Ishikawa (cell line): ENCODE data around the gene DUS1L.

Source experiments
- EP300 ChIP-seq: IDR thresholded peaks from 2 replicates; pipeline ENCODE4 v1.6.1; 2012; ENCODE audit warnings: borderline replicate concordance
- TAF1 ChIP-seq: IDR thresholded peaks from 2 replicates; pipeline ENCODE4 v1.6.1; 2012; ENCODE audit warnings: low read depth, mild to moderate bottlenecking
- TF ChIP-seq, protein P1 (sequence below): IDR thresholded peaks from 2 replicates; pipeline ENCODE4 v1.6.1; 2012
- TF ChIP-seq, protein P2 (sequence below): IDR thresholded peaks from 2 replicates; pipeline ENCODE4 v1.6.1; 2012; ENCODE audit warnings: low read depth, mild to moderate bottlenecking

DNA sequence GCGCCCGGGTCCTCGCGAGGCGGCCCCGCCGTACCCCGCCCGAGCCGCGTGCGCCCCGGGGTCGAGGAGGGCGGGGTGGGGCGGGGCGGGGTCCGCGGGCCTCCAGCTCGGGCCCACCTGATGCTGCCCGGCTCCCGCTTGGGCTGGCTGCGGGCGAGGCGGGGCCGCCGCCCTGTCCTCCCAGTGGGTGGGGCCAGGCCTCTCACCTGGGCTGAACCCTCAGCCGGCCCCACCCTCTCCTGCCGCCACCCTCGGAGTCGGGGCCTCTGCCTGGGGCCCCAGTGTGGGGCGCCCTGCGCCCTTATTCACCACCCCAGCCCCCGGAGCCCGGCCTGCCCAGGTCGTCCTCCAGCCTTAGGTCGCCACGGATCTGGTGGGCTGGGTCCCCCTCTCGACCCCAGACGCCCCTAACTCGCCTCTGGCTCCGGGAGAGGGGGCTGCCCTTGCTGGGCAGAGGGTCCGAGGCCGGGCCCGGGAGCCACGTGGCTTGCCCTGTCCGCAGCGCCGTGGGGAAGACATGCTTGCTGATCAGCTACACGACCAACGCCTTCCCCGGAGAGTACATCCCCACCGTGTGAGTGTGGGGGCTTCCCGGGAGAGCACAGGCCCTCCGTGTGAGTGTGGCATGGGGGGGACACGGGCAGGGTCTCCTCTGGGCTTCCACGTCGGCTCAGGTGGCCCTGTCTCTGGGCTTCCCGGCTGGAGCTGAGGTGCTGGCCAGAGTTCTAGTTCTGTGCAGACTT, 33.5 kb downstream of the DUS1L start:
- TF ChIP-seq, protein P1, sequence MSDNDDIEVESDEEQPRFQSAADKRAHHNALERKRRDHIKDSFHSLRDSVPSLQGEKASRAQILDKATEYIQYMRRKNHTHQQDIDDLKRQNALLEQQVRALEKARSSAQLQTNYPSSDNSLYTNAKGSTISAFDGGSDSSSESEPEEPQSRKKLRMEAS = no peak
- TF ChIP-seq EP300 = no peak
- TF ChIP-seq, protein P2, sequence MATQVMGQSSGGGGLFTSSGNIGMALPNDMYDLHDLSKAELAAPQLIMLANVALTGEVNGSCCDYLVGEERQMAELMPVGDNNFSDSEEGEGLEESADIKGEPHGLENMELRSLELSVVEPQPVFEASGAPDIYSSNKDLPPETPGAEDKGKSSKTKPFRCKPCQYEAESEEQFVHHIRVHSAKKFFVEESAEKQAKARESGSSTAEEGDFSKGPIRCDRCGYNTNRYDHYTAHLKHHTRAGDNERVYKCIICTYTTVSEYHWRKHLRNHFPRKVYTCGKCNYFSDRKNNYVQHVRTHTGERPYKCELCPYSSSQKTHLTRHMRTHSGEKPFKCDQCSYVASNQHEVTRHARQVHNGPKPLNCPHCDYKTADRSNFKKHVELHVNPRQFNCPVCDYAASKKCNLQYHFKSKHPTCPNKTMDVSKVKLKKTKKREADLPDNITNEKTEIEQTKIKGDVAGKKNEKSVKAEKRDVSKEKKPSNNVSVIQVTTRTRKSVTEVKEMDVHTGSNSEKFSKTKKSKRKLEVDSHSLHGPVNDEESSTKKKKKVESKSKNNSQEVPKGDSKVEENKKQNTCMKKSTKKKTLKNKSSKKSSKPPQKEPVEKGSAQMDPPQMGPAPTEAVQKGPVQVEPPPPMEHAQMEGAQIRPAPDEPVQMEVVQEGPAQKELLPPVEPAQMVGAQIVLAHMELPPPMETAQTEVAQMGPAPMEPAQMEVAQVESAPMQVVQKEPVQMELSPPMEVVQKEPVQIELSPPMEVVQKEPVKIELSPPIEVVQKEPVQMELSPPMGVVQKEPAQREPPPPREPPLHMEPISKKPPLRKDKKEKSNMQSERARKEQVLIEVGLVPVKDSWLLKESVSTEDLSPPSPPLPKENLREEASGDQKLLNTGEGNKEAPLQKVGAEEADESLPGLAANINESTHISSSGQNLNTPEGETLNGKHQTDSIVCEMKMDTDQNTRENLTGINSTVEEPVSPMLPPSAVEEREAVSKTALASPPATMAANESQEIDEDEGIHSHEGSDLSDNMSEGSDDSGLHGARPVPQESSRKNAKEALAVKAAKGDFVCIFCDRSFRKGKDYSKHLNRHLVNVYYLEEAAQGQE = no peak
- TF ChIP-seq TAF1 = no peak
